ENCODE results near the gene BTBD9.

GRCh38 chr6:38467566-38467965 lies 172.2 kb downstream of the BTBD9 start:
- TF ChIP-seq CTCF (IDR thresholded peaks at IDR 0.05; ENCODE audit: extremely low read depth in 1 of 2, insufficient read depth in 1 of 2, low read depth in 1 of 2, low read length in 2 of 2) (no peak), MAX (IDR thresholded peaks at IDR 0.05; ENCODE audit: insufficient read depth, insufficient read length) (no peak), POLR2AphosphoS5 (IDR thresholded peaks at IDR 0.05; ENCODE audit: insufficient read depth, low read depth, low read length) (no peak), JUN (IDR thresholded peaks at IDR 0.05; ENCODE audit: borderline replicate concordance, insufficient read depth, insufficient read length, low read depth) (no peak), EZH2 (IDR thresholded peaks at IDR 0.05; ENCODE audit: borderline replicate concordance, low read depth, low read length, severe bottlenecking) (no peak), POLR2A (IDR thresholded peaks at IDR 0.05; ENCODE audit: low read depth, low read length) (no peak), MYC (IDR thresholded peaks at IDR 0.05; ENCODE audit: low read depth, low read length) (no peak)

Measured in endothelial cell of umbilical vein (primary cell).